DMS79 (cell line): ENCODE results near the gene TRAPPC13.
A peak's percentile ranks its signal among the peaks of the same experiment; 100 is the strongest.
"Not testable (repeated sequence)": the region's sequence is repeated elsewhere in the genome, so short reads cannot be mapped to it uniquely, and the experiment has no call there.

Experiments
- DNase-seq: peaks from one replicate; lab custom pipeline; 2025; lab: John Stamatoyannopoulos, UW

Gene TRAPPC13

GRCh38 chr5:65624571-65625555 lies at the start of gene TRAPPC13, which contains the start of gene SHLD3:
TRAPPC13 (plus strand) TSS chr5:65625027; CDS start chr5:65625061, 34 bp downstream.
SHLD3 (plus strand) TSS chr5:65625027; CDS start chr5:65629588, 4,561 bp downstream.
- DNase-seq = peak; percentile 64

- no peak for DNase-seq
Observed at GRCh38 chr5:65577141-65577540, 47.7 kb upstream of the TRAPPC13 start.

- no peak for DNase-seq
Observed at GRCh38 chr5:65588694-65589093, 36.1 kb upstream of the TRAPPC13 start.

- not testable (repeated sequence) for DNase-seq
Observed at GRCh38 chr5:65601761-65602160, 23.1 kb upstream of the TRAPPC13 start.

- peak; percentile 23 for DNase-seq
Observed at GRCh38 chr5:65611524-65611923, 13.3 kb upstream of the TRAPPC13 start.

GRCh38 chr5:65612298-65612907 lies 12.4 kb upstream of the TRAPPC13 start:
- DNase-seq = no peak

GRCh38 chr5:65620021-65620420 lies 4.8 kb upstream of the TRAPPC13 start:
- DNase-seq = no peak

GRCh38 chr5:65621961-65622360 lies 2.9 kb upstream of the TRAPPC13 start:
- DNase-seq = not testable (repeated sequence)

- DNase-seq = no peak
Observed at GRCh38 chr5:65623482-65623881, 1.3 kb upstream of the TRAPPC13 start.

GRCh38 chr5:65624025-65624570 lies 729 bp upstream of the TRAPPC13 start, which contains the start of gene TRIM23:
TRIM23 (minus strand) TSS chr5:65624333; CDS start chr5:65624274, 59 bp downstream.
- peak; percentile 59 for DNase-seq

GRCh38 chr5:65625743-65626142 lies 916 bp downstream of the TRAPPC13 start:
- no peak for DNase-seq

- no peak for DNase-seq
Observed at GRCh38 chr5:65630981-65631380, 6.2 kb downstream of the TRAPPC13 start.

GRCh38 chr5:65640240-65640639 lies 15.4 kb downstream of the TRAPPC13 start:
- DNase-seq = no peak

GRCh38 chr5:65646938-65647337 lies 22.1 kb downstream of the TRAPPC13 start:
- DNase-seq = no peak

GRCh38 chr5:65647941-65648340 lies 23.1 kb downstream of the TRAPPC13 start:
- no peak for DNase-seq

GRCh38 chr5:65651144-65651543 lies 26.3 kb downstream of the TRAPPC13 start:
- no peak for DNase-seq

- no peak for DNase-seq
Observed at GRCh38 chr5:65654713-65655112, 29.9 kb downstream of the TRAPPC13 start.

GRCh38 chr5:65663804-65664521 lies 39.1 kb downstream of the TRAPPC13 start:
- no peak for DNase-seq

GRCh38 chr5:65668696-65669095 lies 43.9 kb downstream of the TRAPPC13 start:
- DNase-seq = no peak

GRCh38 chr5:65672796-65673195 lies 48.0 kb downstream of the TRAPPC13 start:
- DNase-seq = no peak

GRCh38 chr5:65674749-65675148 lies 49.9 kb downstream of the TRAPPC13 start:
- no peak for DNase-seq

- not testable (repeated sequence) for DNase-seq
Observed at GRCh38 chr5:65676056-65676455, 51.2 kb downstream of the TRAPPC13 start.
